Measurements from ENCODE around the gene ZWILCH. TPM values are rescaled to one million over a fixed set of nuclear protein-coding genes. Genes with fewer than 3 reads are reported as not detected.
"Not testable (repeated sequence)": the region's sequence is repeated elsewhere in the genome, so short reads cannot be mapped to it uniquely, and the experiment has no call there.

ZWILCH gene
- polyA plus RNA-seq, 3 donors = 21.2 to 30.2 (median 27.7) TPM

DNA sequence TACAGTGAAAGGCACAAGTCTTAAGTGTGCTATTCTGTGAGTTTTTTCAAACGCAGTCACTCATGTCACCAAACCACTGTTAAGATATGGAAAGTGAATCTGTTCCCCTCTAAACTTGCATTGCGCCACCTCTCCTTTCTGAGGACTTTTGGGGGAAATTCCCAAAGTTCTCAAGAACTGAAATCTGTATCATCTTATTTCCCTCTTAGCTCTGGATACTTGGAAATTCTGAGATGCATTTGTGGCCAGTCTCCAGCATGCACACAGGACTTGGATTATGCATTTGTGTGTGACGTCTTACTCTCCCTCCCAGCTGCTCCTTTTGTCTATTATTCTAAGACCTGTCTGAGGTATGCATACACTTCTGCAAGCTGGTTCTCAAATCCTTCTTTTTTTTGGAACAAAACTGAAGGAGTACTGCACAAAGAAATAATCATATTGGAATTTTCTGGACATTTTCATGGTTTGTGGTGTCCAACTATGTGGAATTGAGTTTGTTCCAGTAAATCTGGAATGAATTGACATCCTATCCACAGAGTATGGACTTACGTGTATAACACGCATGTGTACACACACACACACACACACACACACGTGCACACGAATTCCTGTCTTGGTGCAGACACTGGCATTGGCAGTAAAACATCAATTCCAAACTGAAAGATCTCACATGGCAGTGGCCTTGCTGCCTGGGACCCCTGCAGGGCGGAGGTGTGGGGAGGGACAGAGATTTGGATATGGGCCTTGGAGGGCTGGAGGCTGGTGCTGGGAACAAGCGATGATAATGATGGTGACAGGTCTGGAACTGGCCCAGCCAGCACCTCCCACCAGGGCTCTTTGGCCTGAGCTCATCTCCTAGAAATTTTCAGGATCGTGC is 68.8 kb downstream of the ZWILCH start:
- DNase-seq (ENCODE audit: low read depth in 3 of 3, low spot score in 2 of 3) = no peak

DNA sequence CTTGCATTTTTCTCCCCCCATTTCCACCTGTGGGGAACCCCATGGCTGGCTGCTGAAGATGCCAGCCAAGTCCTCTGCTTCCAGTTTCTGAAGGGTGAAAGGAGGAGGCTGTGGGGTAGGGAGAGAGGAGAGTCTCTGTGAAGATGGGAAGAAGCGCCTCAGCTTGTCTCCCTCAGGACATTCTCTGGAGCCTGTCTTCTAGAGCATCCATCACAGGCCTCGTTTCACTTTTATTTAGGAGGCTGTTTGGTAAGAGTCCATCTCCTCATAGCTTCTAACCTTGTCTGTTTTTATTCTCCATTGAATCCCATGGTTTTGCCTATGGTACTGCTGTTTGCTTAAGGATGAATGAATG is 69.4 kb downstream of the ZWILCH start:
- no peak for DNase-seq (ENCODE audit: low read depth in 3 of 3, low spot score in 2 of 3)

DNA sequence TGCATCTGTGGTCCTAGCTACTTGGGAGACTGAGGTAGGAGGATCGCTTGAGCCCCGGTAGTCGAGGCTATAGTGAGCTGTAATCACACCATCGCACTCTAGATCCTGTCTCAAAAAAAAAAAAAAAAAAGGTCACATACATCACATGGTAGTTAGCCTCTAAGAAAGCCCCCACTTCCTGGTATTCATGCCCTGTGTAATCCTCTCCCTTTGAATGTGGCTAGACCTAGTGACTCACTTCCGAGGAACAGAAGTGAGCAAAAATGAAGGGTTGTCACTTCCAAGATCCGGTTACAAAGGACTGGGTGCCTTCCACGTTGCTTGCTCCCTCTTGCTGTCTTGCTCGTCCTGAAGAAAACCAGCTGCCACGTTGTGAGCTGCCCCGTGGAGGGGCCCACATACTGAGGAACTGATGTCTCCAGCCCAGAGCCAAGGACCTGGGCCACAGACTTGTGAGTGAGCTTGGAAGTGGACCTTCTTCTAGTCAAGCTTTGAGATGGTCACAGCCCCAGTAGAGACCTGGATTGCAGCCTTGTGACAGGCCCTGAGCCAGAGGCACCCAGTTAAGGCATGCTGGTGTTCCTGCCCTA is 73.3 kb downstream of the ZWILCH start:
- DNase-seq (ENCODE audit: low read depth in 3 of 3, low spot score in 2 of 3) = no peak

DNA sequence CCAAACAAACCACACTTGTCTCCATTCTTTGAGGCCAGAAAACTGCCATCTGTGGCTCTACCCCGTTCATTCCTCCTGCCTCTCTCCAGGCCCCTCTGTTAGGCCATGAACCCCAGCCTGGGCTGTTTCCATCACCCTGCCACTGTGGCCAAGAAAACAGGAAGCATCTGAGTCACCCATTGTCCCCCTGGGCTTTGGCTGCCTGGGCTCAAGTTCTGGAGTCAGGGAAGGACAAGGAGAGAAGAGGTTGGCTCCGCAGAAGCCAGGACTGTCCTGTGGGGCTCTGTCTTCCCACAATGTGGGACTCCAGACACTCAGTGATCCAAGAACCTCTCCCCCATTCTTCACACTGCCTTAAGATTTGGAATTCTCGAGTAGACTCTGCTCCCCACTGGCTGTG is 75.5 kb downstream of the ZWILCH start:
- no peak for DNase-seq (ENCODE audit: low read depth in 3 of 3, low spot score in 2 of 3)

DNA sequence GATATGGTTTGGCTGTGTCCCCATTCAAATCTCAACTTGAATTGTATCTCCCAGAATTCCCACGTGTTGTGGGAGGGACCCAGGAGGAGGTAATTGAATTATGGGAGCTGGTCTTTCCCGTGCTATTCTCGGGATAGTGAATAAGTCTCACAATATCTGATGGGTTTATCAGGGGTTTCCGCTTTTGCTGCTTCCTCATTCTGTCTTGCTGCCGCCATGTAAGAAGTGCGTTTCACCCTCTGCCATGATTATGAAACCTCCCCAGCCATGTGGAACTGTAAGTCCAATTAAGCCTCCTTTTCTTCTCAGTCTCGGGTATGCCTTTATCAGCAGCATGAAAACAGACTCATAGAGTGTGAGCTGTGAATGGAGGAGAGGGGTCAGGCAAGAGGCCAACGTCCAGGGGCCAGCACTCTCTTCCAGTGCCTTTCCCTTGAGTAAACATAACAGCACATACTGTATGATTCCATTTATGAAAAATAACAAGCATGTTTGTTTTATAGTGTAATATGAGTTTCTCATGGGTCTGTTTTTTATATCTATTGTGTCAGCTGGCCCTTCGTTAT is 76.9 kb downstream of the ZWILCH start:
- DNase-seq (ENCODE audit: low read depth in 3 of 3, low spot score in 2 of 3) = no peak

DNA sequence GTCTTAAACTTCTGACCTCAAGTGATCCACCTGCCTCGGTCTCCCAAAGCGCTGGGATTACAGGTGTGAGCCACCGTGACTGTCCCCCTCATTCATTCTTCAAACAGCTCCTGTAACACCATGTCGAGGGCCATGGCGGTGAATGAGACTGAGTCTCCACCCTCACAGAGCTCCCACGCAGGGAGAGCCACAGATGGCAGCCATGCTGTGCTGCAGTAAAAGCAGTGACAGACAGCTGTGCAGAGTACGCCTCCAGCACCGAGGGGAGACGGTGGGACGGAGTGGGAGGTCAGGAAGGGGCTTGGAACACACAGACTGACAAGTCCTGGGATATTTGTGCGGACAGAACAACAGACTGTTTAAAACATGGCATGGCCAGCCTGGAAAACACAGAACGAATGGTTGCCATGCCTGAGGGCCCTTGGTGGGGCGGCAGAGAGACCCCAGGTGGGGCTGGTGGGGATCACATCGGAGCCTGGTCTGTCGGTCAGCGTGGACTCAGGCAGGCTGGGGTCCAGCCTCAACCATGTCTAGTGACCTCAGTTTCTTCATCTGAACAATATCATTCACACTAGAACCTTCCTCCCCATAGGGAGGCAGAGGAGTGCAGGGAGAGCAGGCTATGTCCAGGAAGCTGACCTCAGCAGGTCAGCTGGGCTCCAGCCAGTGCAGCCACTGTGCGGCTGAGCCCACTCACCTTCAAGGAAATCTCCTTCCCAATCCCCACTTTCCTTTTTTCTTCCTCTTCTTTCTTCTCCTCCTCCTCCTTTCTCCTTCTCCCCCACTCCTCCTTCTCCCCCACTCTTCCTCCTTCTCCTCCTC is 81.2 kb downstream of the ZWILCH start:
- no peak for DNase-seq (ENCODE audit: low read depth in 3 of 3, low spot score in 2 of 3)

DNA sequence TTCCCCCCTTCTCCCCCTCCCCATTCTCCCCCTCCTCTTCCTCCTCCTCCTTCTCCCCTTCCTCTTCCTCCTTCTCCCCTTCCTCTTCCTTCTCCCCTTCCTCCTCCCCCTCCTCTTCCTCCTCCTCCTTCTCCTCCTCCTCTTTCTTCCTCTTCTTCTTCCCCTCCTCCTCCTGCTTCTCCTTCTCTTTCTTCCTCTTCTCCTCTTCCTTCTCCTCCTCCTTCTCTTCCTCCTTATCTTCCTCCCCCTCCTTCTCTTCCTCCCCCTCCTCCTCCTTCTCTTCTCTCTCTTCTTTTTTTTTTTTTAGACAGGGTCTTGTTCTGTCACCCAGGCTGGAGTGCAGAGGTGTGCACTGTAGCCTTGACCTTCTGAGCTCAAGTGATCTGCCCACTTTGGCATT is 81.9 kb downstream of the ZWILCH start:
- no peak for DNase-seq (ENCODE audit: low read depth in 3 of 3, low spot score in 2 of 3)

DNA sequence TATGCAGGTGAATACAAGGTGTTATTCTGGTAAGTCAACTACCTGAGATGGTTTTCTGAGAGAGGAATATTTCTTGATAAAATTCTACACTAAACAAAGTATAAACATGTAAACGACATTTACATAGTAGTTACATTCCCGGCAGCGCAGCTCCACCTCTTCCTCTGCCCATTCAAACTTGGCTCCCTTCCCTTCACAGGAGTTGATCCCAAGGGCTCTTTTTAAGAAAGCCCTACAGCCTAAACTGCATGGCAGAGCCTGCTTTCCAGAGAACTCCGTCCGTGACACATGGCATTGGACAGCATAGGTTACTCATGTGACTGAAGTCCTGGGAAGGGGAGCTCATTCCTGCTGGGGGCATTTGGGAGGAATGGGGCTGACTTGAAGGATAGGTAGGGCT is 82.6 kb downstream of the ZWILCH start:
- DNase-seq (ENCODE audit: low read depth in 3 of 3, low spot score in 2 of 3) = no peak

DNA sequence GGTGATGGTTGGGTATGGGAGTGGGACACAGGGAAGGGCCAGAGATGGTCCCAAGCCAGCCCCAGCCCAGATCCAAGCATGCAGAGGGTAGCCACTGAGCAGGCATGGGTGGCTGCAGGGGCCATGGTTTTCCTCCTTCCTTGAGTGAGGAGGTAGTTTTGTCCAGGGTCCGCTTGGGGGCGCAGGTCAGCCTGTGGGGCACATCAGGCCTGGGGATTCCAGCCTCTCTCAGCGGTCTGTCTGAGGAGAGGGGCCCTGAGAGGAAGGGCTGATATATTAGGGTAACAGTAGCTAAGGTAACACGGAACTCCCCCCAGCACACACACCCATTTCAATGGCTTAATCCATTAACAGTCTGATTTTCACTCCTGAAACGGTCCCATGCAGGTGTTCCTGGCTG is 83.4 kb downstream of the ZWILCH start:
- no peak for DNase-seq (ENCODE audit: low read depth in 3 of 3, low spot score in 2 of 3)

DNA sequence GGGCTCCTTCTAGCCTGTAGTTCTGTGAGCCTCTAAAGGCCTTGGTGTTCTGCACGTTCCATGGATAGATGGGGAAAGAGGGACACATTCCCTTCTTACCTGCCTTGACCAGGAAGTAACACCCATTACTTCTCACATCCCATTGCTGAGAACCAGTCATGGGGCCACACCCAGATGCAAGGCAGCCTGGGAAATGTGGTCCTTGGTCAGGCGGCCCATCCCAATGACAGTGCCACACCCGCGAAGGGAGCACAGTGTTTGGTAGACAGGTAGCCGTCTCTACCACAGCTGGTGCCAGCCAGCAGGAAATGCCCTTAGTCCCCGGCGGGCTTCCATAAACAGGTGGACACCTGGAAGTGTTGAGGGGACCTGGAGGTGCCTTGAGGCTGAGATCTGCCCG is 83.8 kb downstream of the ZWILCH start:
- no peak for DNase-seq (ENCODE audit: low read depth in 3 of 3, low spot score in 2 of 3)

DNA sequence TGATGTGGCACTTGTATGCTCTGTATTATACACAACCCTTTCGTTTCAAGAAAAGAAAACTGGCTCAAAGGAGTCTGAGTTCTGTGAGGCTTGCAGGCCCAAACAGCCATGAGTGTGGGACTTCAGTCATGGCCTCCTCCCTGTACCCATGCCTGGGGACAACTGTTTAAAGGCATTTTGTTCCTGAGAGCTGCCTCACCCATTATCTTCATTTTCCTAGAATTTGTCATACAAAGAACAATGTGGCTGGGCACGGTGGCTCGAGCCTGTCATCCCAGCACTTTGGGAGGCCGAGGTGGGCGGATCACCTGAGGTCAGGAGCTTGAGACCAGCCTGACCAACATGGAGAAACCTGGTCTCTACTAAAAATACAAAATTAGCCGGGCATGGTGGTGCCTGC is 84.3 kb downstream of the ZWILCH start:
- not testable (repeated sequence) for DNase-seq (ENCODE audit: low read depth in 3 of 3, low spot score in 2 of 3)

DNA sequence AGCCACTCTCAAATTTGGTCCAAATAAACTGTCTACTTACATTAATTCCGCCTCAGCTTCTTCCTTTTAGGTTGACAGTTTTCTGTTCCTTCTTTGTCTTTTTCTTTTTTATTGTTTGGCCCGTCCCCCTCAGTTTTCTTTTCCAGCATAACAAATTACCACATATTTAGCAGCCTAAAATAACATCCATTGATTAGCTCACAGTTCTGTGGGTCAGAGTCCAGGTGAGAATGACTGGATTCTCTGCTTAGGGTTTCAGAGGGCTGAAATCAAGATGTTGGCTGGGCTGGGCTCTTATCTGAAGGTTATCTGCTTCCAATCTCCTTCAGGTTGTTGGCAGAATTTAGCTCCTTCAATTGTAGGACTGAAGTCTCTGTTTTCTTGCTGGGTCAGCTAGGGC is 85.3 kb downstream of the ZWILCH start:
- no peak for DNase-seq (ENCODE audit: low read depth in 3 of 3, low spot score in 2 of 3)

DNA sequence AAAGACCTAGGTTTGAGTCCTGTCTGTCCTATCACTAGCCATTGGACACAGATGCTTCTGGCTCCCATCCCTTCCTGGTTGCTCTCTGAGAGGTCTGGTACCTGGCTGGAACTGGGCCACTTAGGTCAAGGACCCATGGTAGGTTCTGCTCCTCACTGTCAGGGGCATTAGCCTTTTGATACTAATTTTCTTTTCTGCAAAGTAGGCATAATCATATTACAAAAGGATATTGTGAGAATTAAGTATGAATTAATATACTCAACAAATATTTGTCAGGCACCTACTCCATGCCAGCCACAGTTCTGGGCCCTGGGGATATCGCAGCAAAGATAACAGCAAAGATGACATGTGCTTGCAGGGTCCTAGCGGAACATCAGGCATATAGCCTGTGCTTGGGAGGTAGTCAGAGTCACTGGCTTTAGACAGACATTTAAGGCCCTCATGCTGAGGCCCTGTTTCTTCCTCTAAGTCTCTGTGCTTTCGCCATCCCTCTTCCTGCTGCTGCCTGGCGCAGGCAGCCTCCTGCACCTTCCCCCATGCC is 86.3 kb downstream of the ZWILCH start:
- DNase-seq (ENCODE audit: low read depth in 3 of 3, low spot score in 2 of 3) = no peak

DNA sequence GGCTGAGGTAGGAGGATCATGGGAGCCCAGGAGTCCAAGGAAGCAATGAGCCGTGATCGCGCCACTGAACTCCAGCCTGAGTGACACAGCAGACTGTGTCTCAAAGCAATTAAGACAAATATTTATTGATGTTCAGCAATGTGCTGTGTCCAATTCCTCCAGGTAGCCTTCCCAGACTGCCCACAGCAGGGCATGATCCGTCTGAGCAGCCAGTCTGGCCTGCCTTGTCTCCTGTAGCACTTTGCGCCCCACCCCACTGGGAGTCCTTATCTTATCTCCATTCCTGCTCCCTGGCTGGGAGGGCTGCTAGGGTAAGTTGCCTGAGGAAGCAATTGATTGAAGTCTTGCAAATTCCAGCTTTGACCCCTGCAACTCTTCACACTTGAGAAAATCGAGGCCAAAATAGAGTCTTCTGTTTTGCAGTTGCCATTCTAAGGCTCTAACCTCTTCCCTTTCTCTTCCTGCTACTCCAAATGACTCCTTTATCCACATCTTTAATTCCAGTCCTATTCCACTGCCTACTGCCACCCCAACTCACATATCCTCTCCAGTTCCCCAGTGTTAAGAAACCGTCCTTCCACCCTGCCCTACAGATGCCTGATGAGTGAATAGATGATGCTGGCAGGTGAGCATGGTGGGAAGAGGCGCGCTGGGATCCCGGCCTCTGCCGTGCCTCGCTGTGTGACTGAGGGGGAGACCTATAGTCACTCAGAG is 87.5 kb downstream of the ZWILCH start:
- no peak for DNase-seq (ENCODE audit: low read depth in 3 of 3, low spot score in 2 of 3)

DNA sequence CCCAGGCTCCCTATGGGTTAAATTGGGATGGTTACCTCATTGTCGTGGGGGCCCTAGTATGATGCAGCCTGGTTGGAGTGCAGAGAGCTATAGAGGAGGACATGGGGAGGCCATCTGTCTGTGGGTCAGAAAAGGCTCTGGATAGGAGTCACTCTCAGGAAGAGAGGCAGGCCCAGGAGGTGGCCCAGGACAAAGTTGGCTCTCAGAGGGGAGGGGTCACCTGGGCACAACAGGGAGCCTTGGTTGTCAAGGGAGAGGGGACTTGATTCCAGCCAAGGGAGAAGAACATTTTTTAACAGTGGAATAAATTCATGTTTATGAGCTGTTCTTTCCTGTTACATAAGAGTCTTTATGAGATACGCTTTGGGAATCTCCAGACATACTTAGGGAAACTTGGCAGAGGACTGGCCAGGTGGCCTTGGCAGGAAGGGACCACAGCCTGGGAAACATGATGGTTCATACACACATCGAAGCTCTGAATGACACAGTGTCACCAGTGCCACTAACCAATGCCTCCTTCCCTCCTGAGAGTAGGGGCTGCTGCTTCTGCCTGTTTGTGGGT is 88.2 kb downstream of the ZWILCH start:
- no peak for DNase-seq (ENCODE audit: low read depth in 3 of 3, low spot score in 2 of 3)

DNA sequence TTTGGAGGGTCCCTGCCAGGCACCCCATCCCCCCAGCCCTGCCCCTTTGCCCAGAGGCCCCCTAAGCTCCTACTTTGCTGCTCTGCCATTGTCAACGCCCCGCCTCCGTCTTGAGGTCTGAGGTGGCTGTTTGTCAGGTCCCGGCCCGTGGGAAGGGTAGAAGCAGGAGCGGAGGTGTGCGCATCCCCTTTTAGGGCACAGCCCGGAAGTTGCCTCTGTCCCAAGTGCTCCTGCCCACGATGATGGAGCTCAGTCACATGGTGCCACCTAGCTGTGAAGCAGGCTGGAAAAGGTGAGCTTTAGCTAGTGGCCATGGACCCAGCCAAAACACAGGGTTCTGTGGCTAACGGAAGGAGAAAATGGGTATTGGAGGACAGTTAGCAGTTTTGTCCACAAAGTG is 89.2 kb downstream of the ZWILCH start:
- no peak for DNase-seq (ENCODE audit: low read depth in 3 of 3, low spot score in 2 of 3)

DNA sequence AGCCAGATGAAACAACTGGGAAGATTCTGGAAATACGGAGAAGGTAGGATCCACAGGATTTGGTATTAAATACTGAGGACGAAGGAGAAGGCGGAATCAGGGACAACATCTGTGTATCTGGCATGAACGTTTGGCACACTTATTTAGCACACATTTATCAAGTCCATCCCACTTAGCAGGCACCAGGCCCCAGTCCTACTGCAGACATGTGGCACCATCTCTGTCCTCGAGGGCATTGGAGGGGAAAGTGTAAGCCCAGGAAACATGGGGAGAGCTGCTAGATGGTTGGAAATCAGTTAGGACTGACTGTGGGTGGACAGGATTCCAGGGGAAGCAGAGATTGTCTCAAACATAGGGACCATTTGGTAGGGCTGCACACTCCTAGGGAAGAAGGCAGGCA is 89.7 kb downstream of the ZWILCH start:
- no peak for DNase-seq (ENCODE audit: low read depth in 3 of 3, low spot score in 2 of 3)

DNA sequence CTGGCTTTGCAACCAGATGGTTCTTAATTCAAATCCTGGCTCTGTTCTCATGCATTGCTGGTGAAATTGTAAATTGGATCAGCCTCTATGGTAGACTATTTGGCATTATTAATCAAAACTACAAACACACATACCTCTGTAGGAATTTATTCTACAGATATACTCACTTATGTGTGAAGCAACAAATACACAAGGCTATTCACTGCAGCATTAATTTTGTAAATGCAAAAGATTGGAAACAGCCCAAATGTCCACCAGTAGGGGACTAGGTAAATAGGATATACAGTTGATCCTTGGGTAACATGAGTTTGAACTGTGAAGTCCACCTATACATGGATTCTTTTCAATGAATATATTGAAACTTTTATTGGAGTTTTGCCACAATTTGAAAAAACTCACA is 90.2 kb downstream of the ZWILCH start:
- no peak for DNase-seq (ENCODE audit: low read depth in 3 of 3, low spot score in 2 of 3)

DNA sequence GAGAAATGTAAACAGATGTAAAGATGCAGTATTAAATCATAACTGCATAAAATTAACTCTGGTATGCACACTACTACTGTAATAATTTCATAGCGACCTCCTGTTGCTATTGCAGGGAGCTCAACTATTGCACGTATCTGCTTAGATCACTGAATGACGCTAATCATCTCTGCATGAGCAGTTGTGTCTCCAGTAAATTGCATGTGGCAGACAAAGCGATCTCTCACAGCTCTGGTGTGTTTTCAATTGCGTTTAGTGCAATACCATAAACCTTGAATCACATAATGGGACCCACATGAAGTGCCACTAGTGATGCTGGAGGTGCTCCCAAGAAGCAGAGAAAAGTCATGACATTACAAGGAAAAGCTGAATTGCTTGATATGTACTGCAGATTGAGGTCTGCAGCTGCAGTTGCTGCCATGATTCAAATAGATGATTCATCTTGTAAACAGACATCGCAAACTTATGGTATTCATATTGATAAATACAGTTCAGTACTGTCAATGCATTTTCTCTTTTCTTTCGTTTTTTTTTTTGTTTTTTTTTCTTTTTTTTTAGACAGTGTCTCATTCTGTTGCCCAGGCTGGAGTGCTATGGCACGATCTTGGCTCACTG is 90.9 kb downstream of the ZWILCH start:
- DNase-seq (ENCODE audit: low read depth in 3 of 3, low spot score in 2 of 3) = no peak

All from right renal cortex interstitium (tissue), 3 donors.